Ramos (cell line): ENCODE data around the gene HOXA4.

ENCODE experiments used
- in situ Hi-C: fragments of 300-500 bp; cut with MboI; formaldehyde crosslinking; loops from one replicate; pipeline ENCODE4 v1.14.3; 2022; ENCODE audit warnings: low sequenced_read_pairs; ENCODE audit not compliant: unreplicated experiment

Gene HOXA4

GRCh38 chr7:27082171-27082570 is 48.4 kb downstream of the HOXA4 start:
- in situ Hi-C loops, result no loop called here

GRCh38 chr7:27080844-27081436 is 49.6 kb downstream of the HOXA4 start:
- in situ Hi-C loops, result no loop called here

- in situ Hi-C loops, result no loop called here
These were observed 51.2 kb downstream of the HOXA4 start for GRCh38 chr7:27079234-27079975.

GRCh38 chr7:27078616-27079233 is 51.8 kb downstream of the HOXA4 start:
- in situ Hi-C loops, result no loop called here
